HepG2 (cell line): ENCODE measurements around the gene SINHCAF. TPM values are rescaled to one million over a fixed set of nuclear protein-coding genes. Genes with fewer than 3 reads are reported as not detected.

ENCODE experiments used
- AKAP8 ChIP-seq: sonication (generic); formaldehyde crosslinking; IDR thresholded peaks from 2 replicates; pipeline ENCODE4 v1.5.1; 2020; ENCODE audit warnings: mild to moderate bottlenecking, missing genetic modification reagents
- ARNT2 ChIP-seq: sonication (generic); formaldehyde crosslinking; IDR thresholded peaks from 2 replicates; pipeline ENCODE4 v1.8.0; 2022; ENCODE audit warnings: mild to moderate bottlenecking, low read depth, missing genetic modification reagents, moderate library complexity
- CCDC6 ChIP-seq: sonication (generic); formaldehyde crosslinking; IDR thresholded peaks from 2 replicates; pipeline ENCODE4 v1.8.1; 2022; ENCODE audit warnings: mild to moderate bottlenecking, missing genetic modification reagents, moderate library complexity
- DBP ChIP-seq: sonication (generic); formaldehyde crosslinking; IDR thresholded peaks from 2 replicates; pipeline ENCODE4 v1.4.0; 2020; ENCODE audit warnings: missing genetic modification reagents; ENCODE audit errors: not compliant biosample characterization
- HDAC2 ChIP-seq: sonication (generic); formaldehyde crosslinking; IDR thresholded peaks from 2 replicates; pipeline ENCODE4 v1.4.0; 2020; ENCODE audit warnings: missing genetic modification reagents
- HINFP ChIP-seq: sonication (generic); formaldehyde crosslinking; IDR thresholded peaks from 2 replicates; pipeline ENCODE4 v1.4.0; 2020; ENCODE audit warnings: low read depth, mild to moderate bottlenecking, missing genetic modification reagents
- HIVEP1 ChIP-seq: sonication (generic); formaldehyde crosslinking; IDR thresholded peaks from 2 replicates; pipeline ENCODE4 v1.4.0; 2020; ENCODE audit warnings: mild to moderate bottlenecking, missing genetic modification reagents
- MIER3 ChIP-seq: IDR thresholded peaks from 2 replicates; pipeline ENCODE4 v1.6.1; 2016; ENCODE audit warnings: missing compliant biosample characterization, borderline replicate concordance
- MTA1 ChIP-seq: sonication (generic); formaldehyde crosslinking; IDR thresholded peaks from 2 replicates; pipeline ENCODE4 v1.4.0; 2020; ENCODE audit warnings: missing genetic modification reagents, mild to moderate bottlenecking, borderline replicate concordance
- NFKB2 ChIP-seq: sonication (generic); formaldehyde crosslinking; IDR thresholded peaks from 2 replicates; pipeline ENCODE4 v1.4.0; 2020; ENCODE audit warnings: missing genetic modification reagents, borderline replicate concordance
- PATZ1 ChIP-seq: sonication (generic); formaldehyde crosslinking; IDR thresholded peaks from 2 replicates; pipeline ENCODE4 v1.4.0; 2020; ENCODE audit warnings: missing genetic modification reagents
- POLR2AphosphoS2 ChIP-seq: IDR thresholded peaks from 2 replicates; pipeline ENCODE4 v1.6.1; 2011; ENCODE audit warnings: low read depth, low read length, improper control_type of control experiment
- SALL2 ChIP-seq: sonication (generic); formaldehyde crosslinking; IDR thresholded peaks from 2 replicates; pipeline ENCODE4 v1.8.1; 2023; ENCODE audit warnings: mild to moderate bottlenecking, missing genetic modification reagents, inconsistent platforms
- TAF1 ChIP-seq: sonication (generic); formaldehyde crosslinking; IDR thresholded peaks from 2 replicates; pipeline ENCODE4 v1.4.0; 2020; ENCODE audit warnings: missing genetic modification reagents
- TBP ChIP-seq: sonication (generic); formaldehyde crosslinking; IDR thresholded peaks from 2 replicates; pipeline ENCODE4 v1.5.0; 2020; ENCODE audit warnings: missing genetic modification reagents
- XBP1 ChIP-seq: sonication (generic); formaldehyde crosslinking; IDR thresholded peaks from 2 replicates; pipeline ENCODE4 v1.5.0; 2020; ENCODE audit warnings: missing genetic modification reagents
- ZNF687 ChIP-seq: sonication (generic); formaldehyde crosslinking; IDR thresholded peaks from 2 replicates; pipeline ENCODE4 v1.5.1; 2020; ENCODE audit warnings: mild to moderate bottlenecking, missing genetic modification reagents, moderate library complexity
- ZZZ3 ChIP-seq: sonication (generic); formaldehyde crosslinking; IDR thresholded peaks from 2 replicates; pipeline ENCODE4 v1.4.0; 2020; ENCODE audit warnings: missing genetic modification reagents, mild to moderate bottlenecking, borderline replicate concordance
- polyA plus RNA-seq, 8 experiments: library from polyadenylated mRNA; depleted of rRNA in 3 of 8; stranded (reverse) in 7 of 8; unstranded in 1 of 8; fragments of >200 nt; fragmentation: Illumina TruSeq in 4 of 8; extraction: Trizol in 4 of 8; gene quantifications; 2 replicates each; pipeline versions ENCODE4 v1.2.1 to v1.2.3, GENCODE V29; 2011 to 2016; ENCODE audit warnings: low read depth in 4 of 8, missing spikeins in 1 of 8, mixed read lengths in 1 of 8; ENCODE audit not compliant: insufficient read depth in 1 of 8
- total RNA-seq, 5 experiments: library from RNA; depleted of rRNA; stranded (reverse); fragments of >200 nt; fragmentation: Illumina TruSeq; extraction: Trizol; gene quantifications; 2 replicates each; pipeline ENCODE4 v1.2.3, GENCODE V29; 2016; ENCODE audit warnings: low read depth in 1 of 5

The SINHCAF gene
- total and polyA plus RNA-seq, 2 of the 13 experiments (the other 11 are each of a cell fraction or from before 2014, with no cell fraction given) = 54.6 to 97.8 TPM

- no peak for TF ChIP-seq DBP
- peak; percentile 21; the same call in 1 of the 2 replicates for TF ChIP-seq PATZ1 (CRISPR knock-in tag)
- TF ChIP-seq NFKB2 = peak; percentile 60; the same call in 1 of the 2 replicates
- 0 out of 2 replicates have a peak, but pooled peaks have one; percentile 49 for TF ChIP-seq CCDC6 (CRISPR knock-in tag)
- no peak for TF ChIP-seq MIER3
- no peak for TF ChIP-seq ARNT2 (CRISPR knock-in tag)
- no peak for TF ChIP-seq SALL2
- TF ChIP-seq ZNF687 (CRISPR knock-in tag) = peak; percentile 67
- TF ChIP-seq ZZZ3 = no peak
- peak; percentile 44; the same call in 1 of the 2 replicates for TF ChIP-seq HDAC2 (CRISPR knock-in tag)
- no peak for TF ChIP-seq POLR2AphosphoS2
- TF ChIP-seq TAF1 (CRISPR knock-in tag) = peak; percentile 37; the same call in 1 of the 2 replicates
- no peak for TF ChIP-seq HIVEP1 (CRISPR knock-in tag)
- peak; percentile 61; the same call in 1 of the 2 replicates for TF ChIP-seq MTA1 (CRISPR knock-in tag)
- no peak for TF ChIP-seq TBP
- TF ChIP-seq AKAP8 (CRISPR knock-in tag) = peak; percentile 53
- no peak for TF ChIP-seq XBP1
- peak; percentile 34; the same call in 1 of the 2 replicates for TF ChIP-seq HINFP (CRISPR knock-in tag)
These were observed 966 bp downstream of the SINHCAF start (continued) for GRCh38 chr12:31324845-31325523.
